ENCODE measurements around the gene SLC25A53.

DNA sequence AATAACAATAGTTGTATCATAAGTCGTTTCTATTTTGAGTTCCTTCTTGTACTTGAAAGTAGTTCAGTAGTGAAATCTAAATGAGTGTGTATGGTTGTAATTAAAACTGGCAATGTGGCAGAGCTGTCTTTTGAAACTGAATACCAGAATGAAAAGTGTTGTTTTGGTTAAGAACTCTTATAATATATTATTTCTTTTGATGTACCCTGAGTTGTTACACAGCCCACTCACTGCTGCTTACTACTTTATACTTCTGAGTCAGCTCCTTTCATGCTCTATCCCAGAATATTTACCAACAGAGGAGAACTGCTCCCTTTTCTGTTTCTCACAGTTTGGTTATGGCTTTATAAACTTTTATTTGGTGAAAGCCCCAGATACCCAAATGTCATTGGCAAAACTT lies 38.2 kb upstream of the SLC25A53 start:
- TF ChIP-seq, protein P1, sequence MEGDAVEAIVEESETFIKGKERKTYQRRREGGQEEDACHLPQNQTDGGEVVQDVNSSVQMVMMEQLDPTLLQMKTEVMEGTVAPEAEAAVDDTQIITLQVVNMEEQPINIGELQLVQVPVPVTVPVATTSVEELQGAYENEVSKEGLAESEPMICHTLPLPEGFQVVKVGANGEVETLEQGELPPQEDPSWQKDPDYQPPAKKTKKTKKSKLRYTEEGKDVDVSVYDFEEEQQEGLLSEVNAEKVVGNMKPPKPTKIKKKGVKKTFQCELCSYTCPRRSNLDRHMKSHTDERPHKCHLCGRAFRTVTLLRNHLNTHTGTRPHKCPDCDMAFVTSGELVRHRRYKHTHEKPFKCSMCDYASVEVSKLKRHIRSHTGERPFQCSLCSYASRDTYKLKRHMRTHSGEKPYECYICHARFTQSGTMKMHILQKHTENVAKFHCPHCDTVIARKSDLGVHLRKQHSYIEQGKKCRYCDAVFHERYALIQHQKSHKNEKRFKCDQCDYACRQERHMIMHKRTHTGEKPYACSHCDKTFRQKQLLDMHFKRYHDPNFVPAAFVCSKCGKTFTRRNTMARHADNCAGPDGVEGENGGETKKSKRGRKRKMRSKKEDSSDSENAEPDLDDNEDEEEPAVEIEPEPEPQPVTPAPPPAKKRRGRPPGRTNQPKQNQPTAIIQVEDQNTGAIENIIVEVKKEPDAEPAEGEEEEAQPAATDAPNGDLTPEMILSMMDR (IDR thresholded peaks at IDR 0.05), result no peak
- no peak for TF ChIP-seq POLR2A (IDR thresholded peaks at IDR 0.05)

Data from lower leg skin (tissue), 3 donors.